Parathyroid adenoma (tissue), 2 donors: ENCODE results near the gene COQ4.
A peak's percentile ranks its signal among the peaks of the same experiment; 100 is the strongest.

ENCODE experiments used
- H2AFZ ChIP-seq: fragments of 300-600 bp; sonication (generic); one replicate; pipeline ENCODE4 v1.7.0; 2017; ENCODE audit warnings: antibody characterized with exemption, mild to moderate bottlenecking
- H3K27ac ChIP-seq: fragments of 300-600 bp; sonication (generic); one replicate; pipeline ENCODE4 v1.7.0; 2017
- H3K27me3 ChIP-seq: fragments of 300-600 bp; sonication (generic); one replicate; pipeline ENCODE4 v1.7.0; 2017; ENCODE audit warnings: low read length; ENCODE audit not compliant: control insufficient read depth, insufficient read depth
- H3K36me3 ChIP-seq: fragments of 300-600 bp; sonication (generic); one replicate; pipeline ENCODE4 v1.7.0; 2017; ENCODE audit warnings: low read length; ENCODE audit not compliant: control insufficient read depth, insufficient read depth
- H3K4me1 ChIP-seq: fragments of 300-600 bp; sonication (generic); one replicate; pipeline ENCODE4 v1.7.0; 2017; ENCODE audit warnings: control low read depth
- H3K4me2 ChIP-seq: fragments of 300-600 bp; sonication (generic); one replicate; pipeline ENCODE4 v1.7.0; 2017; ENCODE audit warnings: low read length
- H3K4me3 ChIP-seq: fragments of 300-600 bp; sonication (generic); one replicate; pipeline ENCODE4 v1.7.0; 2017; ENCODE audit warnings: low read depth, low read length
- H3K79me2 ChIP-seq: fragments of 300-600 bp; sonication (generic); one replicate; pipeline ENCODE4 v1.7.0; 2017; ENCODE audit warnings: control low read depth
- H3K9ac ChIP-seq: fragments of 300-600 bp; sonication (generic); one replicate; pipeline ENCODE4 v1.7.0; 2017; ENCODE audit warnings: mild to moderate bottlenecking
- H3K9me3 ChIP-seq: fragments of 300-600 bp; sonication (generic); one replicate; pipeline ENCODE4 v1.7.0; 2017; ENCODE audit warnings: low read length; ENCODE audit not compliant: control insufficient read depth
- TF ChIP-seq, protein P1 (sequence below): fragments of 300-600 bp; sonication (generic); IDR thresholded peaks from one replicate; pipeline ENCODE4 v1.7.0; 2017; ENCODE audit warnings: antibody characterized with exemption, mild to moderate bottlenecking
- donor health status: primary hyperparathyroidism.

Gene COQ4

GRCh38 chr9:128321879-128322403 is 698 bp upstream of the COQ4 start:
- TF ChIP-seq, protein P1, sequence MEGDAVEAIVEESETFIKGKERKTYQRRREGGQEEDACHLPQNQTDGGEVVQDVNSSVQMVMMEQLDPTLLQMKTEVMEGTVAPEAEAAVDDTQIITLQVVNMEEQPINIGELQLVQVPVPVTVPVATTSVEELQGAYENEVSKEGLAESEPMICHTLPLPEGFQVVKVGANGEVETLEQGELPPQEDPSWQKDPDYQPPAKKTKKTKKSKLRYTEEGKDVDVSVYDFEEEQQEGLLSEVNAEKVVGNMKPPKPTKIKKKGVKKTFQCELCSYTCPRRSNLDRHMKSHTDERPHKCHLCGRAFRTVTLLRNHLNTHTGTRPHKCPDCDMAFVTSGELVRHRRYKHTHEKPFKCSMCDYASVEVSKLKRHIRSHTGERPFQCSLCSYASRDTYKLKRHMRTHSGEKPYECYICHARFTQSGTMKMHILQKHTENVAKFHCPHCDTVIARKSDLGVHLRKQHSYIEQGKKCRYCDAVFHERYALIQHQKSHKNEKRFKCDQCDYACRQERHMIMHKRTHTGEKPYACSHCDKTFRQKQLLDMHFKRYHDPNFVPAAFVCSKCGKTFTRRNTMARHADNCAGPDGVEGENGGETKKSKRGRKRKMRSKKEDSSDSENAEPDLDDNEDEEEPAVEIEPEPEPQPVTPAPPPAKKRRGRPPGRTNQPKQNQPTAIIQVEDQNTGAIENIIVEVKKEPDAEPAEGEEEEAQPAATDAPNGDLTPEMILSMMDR: no peak
- Histone ChIP-seq H3K36me3 (no peaks in the 10 kb centered on the region), H3K4me1 (peaks cover 2% of the 10 kb centered on the region), H3K4me2 (peak overlapping the region; percentile 75), H3K27me3 (no peaks in the 10 kb centered on the region), H3K79me2 (peaks cover 8% of the 10 kb centered on the region), H3K27ac (peak overlapping the region; percentile 90), H3K4me3 (peak overlapping the region; percentile 98), H3K9me3 (no peaks in the 10 kb centered on the region), H3K9ac (no peak overlapping the region), H2AFZ (peak overlapping the region; percentile 57)

DNA sequence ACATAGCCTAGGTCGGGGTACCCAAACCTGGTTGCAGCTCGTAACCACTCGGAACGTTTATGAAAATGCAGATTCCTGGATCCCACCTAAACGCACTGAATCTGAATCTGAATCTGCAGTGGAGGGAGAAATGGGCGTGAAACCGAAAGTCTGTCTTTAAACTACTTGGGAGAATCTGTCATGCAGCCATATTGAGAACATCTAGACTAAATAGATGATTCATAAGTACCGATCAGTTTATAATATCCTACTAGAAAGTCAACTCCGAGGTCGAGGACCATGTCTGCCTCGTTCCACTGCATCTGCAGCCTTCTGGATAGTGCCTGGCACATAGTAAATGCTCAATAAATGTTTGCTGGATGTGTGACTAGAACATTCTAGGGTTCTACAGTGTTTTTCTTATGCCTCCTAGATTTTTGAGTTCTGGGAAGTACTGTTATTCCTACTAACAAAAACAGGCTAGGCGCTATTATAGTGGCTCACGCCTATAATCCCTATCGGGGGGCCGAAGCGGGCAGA is 632 bp downstream of the COQ4 start:
- H3K4me1 ChIP-seq: peaks cover 2% of the 10 kb centered on the region
- no peaks in the 10 kb centered on the region for H3K36me3 ChIP-seq
- H3K79me2 ChIP-seq: peaks cover 8% of the 10 kb centered on the region
- no peaks in the 10 kb centered on the region for H3K27me3 ChIP-seq
- peak overlapping the region; percentile 98 for H3K4me3 ChIP-seq
- no peaks in the 10 kb centered on the region for H3K9me3 ChIP-seq
- H3K4me2 ChIP-seq: peak overlapping the region; percentile 75
- H3K27ac ChIP-seq: no peak overlapping the region
- H3K9ac ChIP-seq: no peak overlapping the region
- peak overlapping the region; percentile 57 for H2AFZ ChIP-seq
- TF ChIP-seq, protein P1: no peak

GRCh38 chr9:128323791-128324190 is 1.2 kb downstream of the COQ4 start:
- Histone ChIP-seq H3K4me1 (peaks cover 2% of the 10 kb centered on the region), H3K27me3 (no peaks in the 10 kb centered on the region), H3K4me2 (peak overlapping the region; percentile 75), H3K79me2 (peaks cover 8% of the 10 kb centered on the region), H3K9ac (no peak overlapping the region), H3K9me3 (no peaks in the 10 kb centered on the region), H2AFZ (no peak overlapping the region), H3K4me3 (peak overlapping the region; percentile 98), H3K36me3 (no peaks in the 10 kb centered on the region), H3K27ac (no peak overlapping the region)
- TF ChIP-seq, protein P1: no peak

GRCh38 chr9:128324401-128324800 is 1.8 kb downstream of the COQ4 start:
- TF ChIP-seq, protein P1: no peak
- H3K4me1 ChIP-seq: peaks cover 2% of the 10 kb centered on the region
- no peak overlapping the region for H3K4me2 ChIP-seq
- H3K4me3 ChIP-seq: no peak overlapping the region
- no peak overlapping the region for H3K27ac ChIP-seq
- no peaks in the 10 kb centered on the region for H3K9me3 ChIP-seq
- no peak overlapping the region for H3K9ac ChIP-seq
- no peak overlapping the region for H2AFZ ChIP-seq
- no peaks in the 10 kb centered on the region for H3K36me3 ChIP-seq
- H3K79me2 ChIP-seq: peaks cover 8% of the 10 kb centered on the region
- H3K27me3 ChIP-seq: no peaks in the 10 kb centered on the region

DNA sequence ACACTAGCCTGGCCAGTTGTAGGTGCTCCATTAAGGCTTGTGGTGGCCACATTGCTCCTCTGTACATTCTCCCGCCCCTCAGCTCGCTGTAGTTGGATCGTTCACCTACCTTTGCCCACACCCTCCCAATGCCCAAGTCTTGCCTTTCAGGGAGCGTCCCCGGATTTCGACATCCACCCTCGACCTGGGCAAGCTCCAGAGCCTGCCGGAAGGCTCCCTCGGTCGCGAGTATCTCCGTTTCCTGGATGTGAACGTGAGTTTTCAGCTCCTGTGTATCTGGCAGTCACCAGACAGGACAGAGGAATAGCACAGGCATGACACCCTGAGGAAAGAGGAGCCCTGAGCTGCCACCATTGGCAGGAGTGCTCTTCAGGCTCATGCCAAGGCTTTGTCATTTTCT is 3.0 kb downstream of the COQ4 start:
- Histone ChIP-seq H3K4me3 (no peak overlapping the region), H3K4me2 (no peak overlapping the region), H2AFZ (no peak overlapping the region), H3K79me2 (peaks cover 8% of the 10 kb centered on the region), H3K27me3 (no peaks in the 10 kb centered on the region), H3K36me3 (no peaks in the 10 kb centered on the region), H3K9ac (no peak overlapping the region), H3K27ac (no peak overlapping the region), H3K9me3 (no peaks in the 10 kb centered on the region), H3K4me1 (peaks cover 2% of the 10 kb centered on the region)
- TF ChIP-seq, protein P1: no peak
